GM18519 (cell line): ENCODE data around the gene DPP10.

ENCODE experiments used
- ATAC-seq: cut with Tn5 transposase; IDR thresholded peaks from one replicate; pipeline ENCODE4 v1.9.1; 2021; ENCODE audit warnings: mild to moderate bottlenecking, moderate library complexity; ENCODE audit not compliant: unreplicated experiment, low FRiP score

The DPP10 gene

GRCh38 chr2:115190459-115190858 lies 748.0 kb downstream of the DPP10 start:
- no peak for ATAC-seq

- ATAC-seq = no peak
Observed at GRCh38 chr2:115194623-115195022, 752.2 kb downstream of the DPP10 start.

- no peak for ATAC-seq
Observed at GRCh38 chr2:115196587-115196986, 754.1 kb downstream of the DPP10 start.

- ATAC-seq = no peak
Observed at GRCh38 chr2:115199966-115200365, 757.5 kb downstream of the DPP10 start.

GRCh38 chr2:115201386-115201785 lies 758.9 kb downstream of the DPP10 start:
- no peak for ATAC-seq

- no peak for ATAC-seq
Observed at GRCh38 chr2:115208493-115209164, 766.2 kb downstream of the DPP10 start.

GRCh38 chr2:115214050-115214449 lies 771.6 kb downstream of the DPP10 start:
- no peak for ATAC-seq

GRCh38 chr2:115219296-115219695 lies 776.9 kb downstream of the DPP10 start:
- no peak for ATAC-seq

- ATAC-seq = no peak
Observed at GRCh38 chr2:115234186-115234585, 791.7 kb downstream of the DPP10 start.

- ATAC-seq = no peak
Observed at GRCh38 chr2:115234737-115235136, 792.3 kb downstream of the DPP10 start.

- ATAC-seq = no peak
Observed at GRCh38 chr2:115248066-115248465, 805.6 kb downstream of the DPP10 start.

GRCh38 chr2:115277366-115277765 lies 834.9 kb downstream of the DPP10 start:
- ATAC-seq = no peak

GRCh38 chr2:115285416-115285815 lies 843.0 kb downstream of the DPP10 start:
- no peak for ATAC-seq

GRCh38 chr2:115290478-115290877 lies 848.0 kb downstream of the DPP10 start:
- no peak for ATAC-seq

GRCh38 chr2:115292742-115293141 lies 850.3 kb downstream of the DPP10 start:
- ATAC-seq = no peak

- ATAC-seq = no peak
Observed at GRCh38 chr2:115294999-115295398, 852.6 kb downstream of the DPP10 start.

- ATAC-seq = no peak
Observed at GRCh38 chr2:115297056-115297455, 854.6 kb downstream of the DPP10 start.

- ATAC-seq = no peak
Observed at GRCh38 chr2:115299199-115299598, 856.8 kb downstream of the DPP10 start.

GRCh38 chr2:115305712-115306111 lies 863.3 kb downstream of the DPP10 start:
- no peak for ATAC-seq

- ATAC-seq = no peak
Observed at GRCh38 chr2:115314119-115314518, 871.7 kb downstream of the DPP10 start.

- no peak for ATAC-seq
Observed at GRCh38 chr2:115327061-115327460, 884.6 kb downstream of the DPP10 start.

- no peak for ATAC-seq
Observed at GRCh38 chr2:115359550-115359949, 917.1 kb downstream of the DPP10 start.

- ATAC-seq = no peak
Observed at GRCh38 chr2:115364093-115364492, 921.7 kb downstream of the DPP10 start.
